T-helper 17 cell (primary cell): Measurements from ENCODE around the gene TBC1D14. TPM values are rescaled to one million over a fixed set of nuclear protein-coding genes. Genes with fewer than 3 reads are reported as not detected.

Experiments
- ATAC-seq: fragments of 150-1000 bp; cut with Tn5 transposase; 2 replicates; pipeline ENCODE4 v1.10.0; 2021; ENCODE audit warnings: mild to moderate bottlenecking, moderate library complexity
- DNase-seq, 3 donors: peaks; one replicate each; pipeline versions ENCODE4 v3.0.0 to v3.0.0-alpha.2; 2020 to 2021
- H3K9me3 ChIP-seq: one replicate; pipeline ENCODE4 v1.7.0; 2013; ENCODE audit warnings: low read length, mild to moderate bottlenecking; ENCODE audit not compliant: control insufficient read depth, poor library complexity, severe bottlenecking
- H3K27ac Mint-ChIP-seq: one replicate; pipeline ENCODE4 v1.8.0; 2022; ENCODE audit warnings: mild to moderate bottlenecking, moderate library complexity, mixed read lengths
- H3K27me3 Mint-ChIP-seq: one replicate; pipeline ENCODE4 v1.8.0; 2022; ENCODE audit warnings: mixed read lengths
- H3K36me3 Mint-ChIP-seq: one replicate; pipeline ENCODE4 v1.8.0; 2022; ENCODE audit warnings: low read depth, mixed read lengths
- H3K4me1 Mint-ChIP-seq: one replicate; pipeline ENCODE4 v1.8.0; 2022; ENCODE audit warnings: mild to moderate bottlenecking, mixed read lengths
- H3K4me3 Mint-ChIP-seq: one replicate; pipeline ENCODE4 v1.8.0; 2022; ENCODE audit warnings: mild to moderate bottlenecking, moderate library complexity, mixed read lengths
- total RNA-seq, 4 donors: library from RNA in 2 of 4; stranded (reverse) in 2 of 4; gene quantifications; one replicate each; pipeline ENCODE4 v1.2.3 and lab custom pipeline; 2022 to 2026

Gene TBC1D14
- total RNA-seq, 2 donors from 2014 or later: 49.1 to 55.2 TPM

GRCh38 chr4:6989331-6989923 is 79.8 kb downstream of the TBC1D14 start:
- H3K9me3 ChIP-seq: no peaks in the 10 kb centered on the region
- Mint-ChIP-seq H3K27me3 (no peaks in the 10 kb centered on the region), H3K36me3 (no peaks in the 10 kb centered on the region), H3K4me1 (peaks cover 49% of the 10 kb centered on the region), H3K4me3 (peak overlapping the region; percentile 28), H3K27ac (peak overlapping the region; percentile 59)
- ATAC-seq: no peak
- no peak for DNase-seq

- H3K4me1 Mint-ChIP-seq: peaks cover 41% of the 10 kb centered on the region
Observed at GRCh38 chr4:6990661-6991060, 81.0 kb downstream of the TBC1D14 start.

GRCh38 chr4:6991249-6991648 is 81.6 kb downstream of the TBC1D14 start:
- peaks cover 37% of the 10 kb centered on the region for H3K4me1 Mint-ChIP-seq
- peak overlapping the region; percentile 63 for H3K4me3 Mint-ChIP-seq
- H3K27me3 Mint-ChIP-seq: no peaks in the 10 kb centered on the region
- ATAC-seq: no peak
- peak overlapping the region; percentile 3 for H3K27ac Mint-ChIP-seq
- H3K9me3 ChIP-seq: no peaks in the 10 kb centered on the region
- H3K36me3 Mint-ChIP-seq: no peaks in the 10 kb centered on the region
- DNase-seq: no peak

More at GRCh38 chr4:6990661-6991060, 81.0 kb downstream of the TBC1D14 start:
- no peaks in the 10 kb centered on the region for H3K9me3 ChIP-seq
- Mint-ChIP-seq H3K4me3 (peak overlapping the region; percentile 25), H3K27me3 (no peaks in the 10 kb centered on the region), H3K27ac (no peak overlapping the region), H3K36me3 (no peaks in the 10 kb centered on the region)
- ATAC-seq (no peak), DNase-seq (no peak)

GRCh38 chr4:6991771-6992557 is 82.3 kb downstream of the TBC1D14 start:
- ATAC-seq (no peak), DNase-seq (no peak)
- H3K9me3 ChIP-seq: no peaks in the 10 kb centered on the region
- H3K27me3 Mint-ChIP-seq: no peaks in the 10 kb centered on the region
- H3K4me3 Mint-ChIP-seq: peak overlapping the region; percentile 63
- H3K27ac Mint-ChIP-seq: peak overlapping the region; percentile 3
- H3K4me1 Mint-ChIP-seq: peaks cover 35% of the 10 kb centered on the region
- no peaks in the 10 kb centered on the region for H3K36me3 Mint-ChIP-seq

- Mint-ChIP-seq H3K27ac (peak overlapping the region; percentile 85), H3K4me3 (no peak overlapping the region), H3K27me3 (no peaks in the 10 kb centered on the region), H3K36me3 (peaks cover 4% of the 10 kb centered on the region), H3K4me1 (peaks cover 32% of the 10 kb centered on the region)
- DNase-seq (no peak), ATAC-seq (no peak)
- H3K9me3 ChIP-seq: no peaks in the 10 kb centered on the region
Observed at GRCh38 chr4:6992728-6993677, 83.4 kb downstream of the TBC1D14 start.

- Mint-ChIP-seq H3K4me1 (peaks cover 29% of the 10 kb centered on the region), H3K4me3 (no peak overlapping the region), H3K36me3 (peaks cover 7% of the 10 kb centered on the region), H3K27ac (peak overlapping the region; percentile 29), H3K27me3 (no peaks in the 10 kb centered on the region)
- no peaks in the 10 kb centered on the region for H3K9me3 ChIP-seq
- ATAC-seq (no peak), DNase-seq (no peak)
Observed at GRCh38 chr4:6996481-6996880, 86.9 kb downstream of the TBC1D14 start.

- H3K9me3 ChIP-seq: no peaks in the 10 kb centered on the region
- H3K4me3 Mint-ChIP-seq: peak overlapping the region; percentile 70
- DNase-seq (no peak), ATAC-seq (peak; percentile 87)
- H3K4me1 Mint-ChIP-seq: peaks cover 20% of the 10 kb centered on the region
- peak overlapping the region; percentile 87 for H3K27ac Mint-ChIP-seq
- no peaks in the 10 kb centered on the region for H3K27me3 Mint-ChIP-seq
- peaks cover 10% of the 10 kb centered on the region for H3K36me3 Mint-ChIP-seq
Observed at GRCh38 chr4:6999172-7000086, 89.8 kb downstream of the TBC1D14 start.

GRCh38 chr4:7000421-7001176 is 91.0 kb downstream of the TBC1D14 start:
- Mint-ChIP-seq H3K4me3 (no peak overlapping the region), H3K27ac (peak overlapping the region; percentile 87), H3K27me3 (no peaks in the 10 kb centered on the region), H3K36me3 (peaks cover 10% of the 10 kb centered on the region), H3K4me1 (peaks cover 20% of the 10 kb centered on the region)
- DNase-seq (no peak), ATAC-seq (no peak)
- H3K9me3 ChIP-seq: no peaks in the 10 kb centered on the region

GRCh38 chr4:7001271-7001670 is 91.6 kb downstream of the TBC1D14 start:
- H3K36me3 Mint-ChIP-seq: peaks cover 10% of the 10 kb centered on the region
- peak overlapping the region; percentile 37 for H3K27ac Mint-ChIP-seq
- ATAC-seq (no peak), DNase-seq (no peak)
- peaks cover 20% of the 10 kb centered on the region for H3K4me1 Mint-ChIP-seq
- no peaks in the 10 kb centered on the region for H3K27me3 Mint-ChIP-seq
- H3K9me3 ChIP-seq: no peaks in the 10 kb centered on the region
- H3K4me3 Mint-ChIP-seq: no peak overlapping the region

GRCh38 chr4:7002336-7002735 is 92.7 kb downstream of the TBC1D14 start:
- no peaks in the 10 kb centered on the region for H3K9me3 ChIP-seq
- H3K27ac Mint-ChIP-seq: no peak overlapping the region
- H3K4me3 Mint-ChIP-seq: no peak overlapping the region
- no peaks in the 10 kb centered on the region for H3K27me3 Mint-ChIP-seq
- peaks cover 10% of the 10 kb centered on the region for H3K36me3 Mint-ChIP-seq
- no peak for ATAC-seq
- H3K4me1 Mint-ChIP-seq: peaks cover 20% of the 10 kb centered on the region
- no peak for DNase-seq

GRCh38 chr4:7003176-7003878 is 93.7 kb downstream of the TBC1D14 start:
- peak overlapping the region; percentile 21 for H3K27ac Mint-ChIP-seq
- DNase-seq (no peak), ATAC-seq (no peak)
- peaks cover 20% of the 10 kb centered on the region for H3K4me1 Mint-ChIP-seq
- no peak overlapping the region for H3K4me3 Mint-ChIP-seq
- H3K36me3 Mint-ChIP-seq: peaks cover 7% of the 10 kb centered on the region
- H3K9me3 ChIP-seq: no peaks in the 10 kb centered on the region
- H3K27me3 Mint-ChIP-seq: no peaks in the 10 kb centered on the region
